GM23248 (cell line): Measurements from ENCODE around the gene PFKFB2. TPM values are rescaled to one million over a fixed set of nuclear protein-coding genes. Genes with fewer than 3 reads are reported as not detected.

Experiments used
- DNase-seq: peaks from one replicate; pipeline ENCODE4 v3.0.0-alpha.2; 2015
- H2AFZ ChIP-seq: fragments of 200-600 bp; sonication (generic); 2 replicates; pipeline ENCODE4 v1.6.1; 2016; ENCODE audit warnings: antibody characterized with exemption
- H3F3A ChIP-seq: fragments of 200-600 bp; sonication (generic); 2 replicates; pipeline ENCODE4 v1.6.1; 2016; ENCODE audit warnings: mild to moderate bottlenecking, antibody characterized with exemption, mixed run types; ENCODE audit not compliant: insufficient read depth
- H3K27ac ChIP-seq: fragments of 200-600 bp; sonication (generic); 2 replicates; pipeline ENCODE4 v1.5.1; 2016; ENCODE audit warnings: mild to moderate bottlenecking
- H3K27me3 ChIP-seq: fragments of 200-600 bp; sonication (generic); replicated peaks from 2 replicates; pipeline ENCODE4 v1.6.1; 2016; ENCODE audit warnings: mild to moderate bottlenecking; ENCODE audit not compliant: insufficient read depth
- H3K36me3 ChIP-seq: fragments of 200-600 bp; sonication (generic); 2 replicates; pipeline ENCODE4 v1.6.1; 2016; ENCODE audit warnings: low read depth, mild to moderate bottlenecking
- H3K4me1 ChIP-seq: fragments of 200-600 bp; sonication (generic); 2 replicates; pipeline ENCODE4 v1.6.1; 2016; ENCODE audit warnings: mild to moderate bottlenecking; ENCODE audit not compliant: insufficient read depth
- H3K4me2 ChIP-seq: fragments of 200-600 bp; sonication (generic); one replicate; pipeline ENCODE4 v1.6.1; 2016; ENCODE audit warnings: mild to moderate bottlenecking; ENCODE audit not compliant: unreplicated experiment
- H3K4me3 ChIP-seq: fragments of 200-600 bp; sonication (generic); 2 replicates; pipeline ENCODE4 v1.5.1; 2016; ENCODE audit warnings: mild to moderate bottlenecking
- H3K79me2 ChIP-seq: fragments of 200-600 bp; sonication (generic); 2 replicates; pipeline ENCODE4 v1.6.1; 2016; ENCODE audit warnings: mild to moderate bottlenecking; ENCODE audit not compliant: insufficient read depth
- H3K9ac ChIP-seq: fragments of 200-600 bp; sonication (generic); 2 replicates; pipeline ENCODE4 v1.6.1; 2016; ENCODE audit warnings: mild to moderate bottlenecking
- H3K9me2 ChIP-seq: fragments of 200-600 bp; sonication (generic); 2 replicates; pipeline ENCODE4 v1.6.1; 2016; ENCODE audit warnings: mixed run types, mild to moderate bottlenecking, moderate library complexity; ENCODE audit not compliant: insufficient read depth
- H3K9me3 ChIP-seq: fragments of 200-600 bp; sonication (generic); one replicate; pipeline ENCODE4 v1.6.1; 2017; ENCODE audit warnings: low read depth
- H4K20me1 ChIP-seq: fragments of 200-600 bp; sonication (generic); 2 replicates; pipeline ENCODE4 v1.6.0; 2016; ENCODE audit not compliant: insufficient read depth
- EZH2 ChIP-seq: fragments of 200-600 bp; sonication (generic); IDR thresholded peaks from 2 replicates; pipeline ENCODE4 v1.6.1; 2018; ENCODE audit warnings: antibody characterized with exemption, mild to moderate bottlenecking; ENCODE audit not compliant: insufficient read depth, poor library complexity, severe bottlenecking
- EZH2phosphoT487 ChIP-seq: fragments of 200-600 bp; sonication (generic); IDR thresholded peaks from 2 replicates; pipeline ENCODE4 v1.6.1; 2018; ENCODE audit warnings: antibody characterized with exemption, moderate library complexity, mild to moderate bottlenecking, low read depth; ENCODE audit not compliant: insufficient read depth
- WGBS, 2 experiments: methylation state at CpG; one replicate each; pipeline ENCODE4 v1.1.6; 2015 to 2017; ENCODE audit warnings: low lambda C conversion rate in 2 of 2, low coverage in 1 of 2; ENCODE audit errors: missing lambda C conversion rate in 2 of 2; 5-methylcytosine and 5-hydroxymethylcytosine counted together
- in situ Hi-C: fragments of 300-500 bp; cut with MboI; formaldehyde crosslinking; loops from 2 replicates; pipeline ENCODE4 v1.15.0; 2020
- polyA plus RNA-seq: library from polyadenylated mRNA; unstranded; fragments of >200 nt; fragmentation: Nextera tagmentation; extraction: Ambion mirVana; gene quantifications from 2 replicates; pipeline ENCODE4 v1.2.1, GENCODE V29; 2016
- total RNA-seq: library from RNA; depleted of rRNA; stranded (reverse); fragments of >200 nt; shearing (Covaris generic); gene quantifications from 2 replicates; pipeline ENCODE4 v1.2.3, GENCODE V29; 2014

The PFKFB2 gene
- total and polyA plus RNA-seq, 2 experiments from 2014 or later: 1.6 to 4.2 TPM

GRCh38 chr1:207081088-207081487 lies 28.0 kb downstream of the PFKFB2 start:
- DNase-seq: no peak
- Histone ChIP-seq H3K9me2 (no peaks in the 10 kb centered on the region), H3K4me3 (no peak overlapping the region), H3K9me3 (no peaks in the 10 kb centered on the region), H4K20me1 (no peaks in the 10 kb centered on the region), H3F3A (no peaks in the 10 kb centered on the region), H3K4me1 (0 out of 2 replicates have a peak, but pooled peaks cover 3% of the 10 kb centered on the region), H3K4me2 (no peak overlapping the region), H2AFZ (no peak overlapping the region), H3K79me2 (no peaks in the 10 kb centered on the region), H3K9ac (no peak overlapping the region), H3K27me3 (peaks cover 12% of the 10 kb centered on the region; the same call in 1 of the 2 replicates), H3K27ac (no peak overlapping the region), H3K36me3 (no peaks in the 10 kb centered on the region)
- WGBS, 2 experiments: 41 to 42% methylated on average over 2 of the region's 2 CpGs
- TF ChIP-seq EZH2 (no peak), EZH2phosphoT487 (no peak)
- in situ Hi-C loops: no loop called here

- Histone ChIP-seq H3F3A (no peaks in the 10 kb centered on the region), H3K36me3 (no peaks in the 10 kb centered on the region), H3K9ac (no peak overlapping the region), H3K79me2 (no peaks in the 10 kb centered on the region), H3K27me3 (peaks cover 18% of the 10 kb centered on the region), H3K4me1 (0 out of 2 replicates have a peak, but pooled peaks cover 3% of the 10 kb centered on the region), H3K27ac (no peak overlapping the region), H3K4me2 (no peak overlapping the region), H3K4me3 (no peak overlapping the region), H3K9me2 (no peaks in the 10 kb centered on the region), H4K20me1 (no peaks in the 10 kb centered on the region), H3K9me3 (no peaks in the 10 kb centered on the region), H2AFZ (no peak overlapping the region)
- TF ChIP-seq EZH2 (no peak), EZH2phosphoT487 (no peak)
- DNase-seq: no peak
- WGBS, 2 experiments: 58 to 77% methylated on average over 2 of the region's 2 CpGs
- in situ Hi-C loops: no loop called here
These were observed 28.7 kb downstream of the PFKFB2 start for GRCh38 chr1:207081806-207082205.

- 0 out of 2 replicates have a peak, but pooled peaks cover 3% of the 10 kb centered on the region for H3K4me1 ChIP-seq
- in situ Hi-C loops: no loop called here
- no peaks in the 10 kb centered on the region for H3K9me2 ChIP-seq
- no peak overlapping the region for H3K4me3 ChIP-seq
- peak; percentile 20 for DNase-seq
- TF ChIP-seq EZH2phosphoT487 (no peak), EZH2 (no peak)
- no peaks in the 10 kb centered on the region for H3K36me3 ChIP-seq
- H3K9me3 ChIP-seq: no peaks in the 10 kb centered on the region
- no peak overlapping the region for H3K27ac ChIP-seq
- peaks cover 21% of the 10 kb centered on the region for H3K27me3 ChIP-seq
- H4K20me1 ChIP-seq: no peaks in the 10 kb centered on the region
- no peak overlapping the region for H3K4me2 ChIP-seq
- no peak overlapping the region for H2AFZ ChIP-seq
- no peaks in the 10 kb centered on the region for H3K79me2 ChIP-seq
- H3F3A ChIP-seq: no peaks in the 10 kb centered on the region
- no peak overlapping the region for H3K9ac ChIP-seq
- 56 to 57% methylated on average over 2 of the region's 2 CpGs for WGBS, 2 experiments
These were observed 31.2 kb downstream of the PFKFB2 start for GRCh38 chr1:207084232-207084631.

- no peaks in the 10 kb centered on the region for H3K9me3 ChIP-seq
- H3K27ac ChIP-seq: no peak overlapping the region
- no peaks in the 10 kb centered on the region for H3K36me3 ChIP-seq
- no peaks in the 10 kb centered on the region for H3F3A ChIP-seq
- H3K27me3 ChIP-seq: peaks cover 21% of the 10 kb centered on the region
- in situ Hi-C loops: loop anchor here (5.0 kb wide), 1 partner anchor 333 kb away; no protein-coding TSS in a partner anchor
- H2AFZ ChIP-seq: no peak overlapping the region
- H3K9ac ChIP-seq: no peak overlapping the region
- no peaks in the 10 kb centered on the region for H4K20me1 ChIP-seq
- no peak overlapping the region for H3K4me2 ChIP-seq
- peak; percentile 63 for DNase-seq
- H3K9me2 ChIP-seq: no peaks in the 10 kb centered on the region
- 0 out of 2 replicates have a peak, but pooled peaks cover 3% of the 10 kb centered on the region for H3K4me1 ChIP-seq
- 25 to 28% methylated on average over 8 of the region's 8 CpGs for WGBS, 2 experiments
- TF ChIP-seq EZH2phosphoT487 (no peak), EZH2 (no peak)
- no peaks in the 10 kb centered on the region for H3K79me2 ChIP-seq
- H3K4me3 ChIP-seq: no peak overlapping the region
These were observed 31.7 kb downstream of the PFKFB2 start for GRCh38 chr1:207084701-207085180.

- H3K36me3 ChIP-seq: no peaks in the 10 kb centered on the region
- H3K9ac ChIP-seq: no peak overlapping the region
- no peaks in the 10 kb centered on the region for H4K20me1 ChIP-seq
- H2AFZ ChIP-seq: no peak overlapping the region
- no peak overlapping the region for H3K27ac ChIP-seq
- H3K4me1 ChIP-seq: 0 out of 2 replicates have a peak, but pooled peaks cover 3% of the 10 kb centered on the region
- H3K4me3 ChIP-seq: no peak overlapping the region
- H3K4me2 ChIP-seq: no peak overlapping the region
- no peaks in the 10 kb centered on the region for H3K79me2 ChIP-seq
- TF ChIP-seq EZH2: no peak
- TF ChIP-seq EZH2phosphoT487: no peak
- peaks cover 21% of the 10 kb centered on the region for H3K27me3 ChIP-seq
- no peaks in the 10 kb centered on the region for H3K9me3 ChIP-seq
- no peaks in the 10 kb centered on the region for H3F3A ChIP-seq
- in situ Hi-C loops: loop anchor here (5.0 kb wide), 1 partner anchor 331 kb away; no protein-coding TSS in a partner anchor
- no peaks in the 10 kb centered on the region for H3K9me2 ChIP-seq
- 44 to 50% methylated on average over 3 of the region's 3 CpGs for WGBS, 2 experiments
- no peak for DNase-seq
These were observed 32.8 kb downstream of the PFKFB2 start for GRCh38 chr1:207085887-207086286.
